T-helper 1 cell treated with Interleukin-12 subunit alpha and Interleukin-12 subunit beta and Interleukin-4 antibody, amounts not matched to agents 30 μg/mL and 1 μg/mL, for 36 hours (primary cell): ENCODE results near the gene LAYN.
A peak's percentile ranks its signal among the peaks of the same experiment; 100 is the strongest.

Source experiments
- H3K27ac Mint-ChIP-seq: one replicate; pipeline ENCODE4 v1.8.0; 2021; ENCODE audit warnings: mild to moderate bottlenecking, mixed read lengths
- H3K27me3 Mint-ChIP-seq: one replicate; pipeline ENCODE4 v1.8.0; 2021; ENCODE audit warnings: low read depth, mixed read lengths
- H3K36me3 Mint-ChIP-seq: one replicate; pipeline ENCODE4 v1.8.0; 2021; ENCODE audit warnings: low read depth, mixed read lengths
- H3K4me1 Mint-ChIP-seq: one replicate; pipeline ENCODE4 v1.8.0; 2021; ENCODE audit warnings: low read depth, mixed read lengths
- H3K4me3 Mint-ChIP-seq: one replicate; pipeline ENCODE4 v1.8.0; 2021; ENCODE audit warnings: mild to moderate bottlenecking, moderate library complexity, mixed read lengths
- H3K9me3 Mint-ChIP-seq: one replicate; pipeline ENCODE4 v1.8.0; 2021; ENCODE audit warnings: mixed read lengths

Gene LAYN

GRCh38 chr11:111585371-111585770, 44.9 kb downstream of the LAYN start:
- Mint-ChIP-seq H3K36me3 (no peaks in the 10 kb centered on the region), H3K4me1 (peaks cover 6% of the 10 kb centered on the region), H3K27ac (no peak overlapping the region), H3K4me3 (no peak overlapping the region), H3K9me3 (no peaks in the 10 kb centered on the region), H3K27me3 (peaks cover 13% of the 10 kb centered on the region)

- no peaks in the 10 kb centered on the region for H3K36me3 Mint-ChIP-seq
- H3K9me3 Mint-ChIP-seq = no peaks in the 10 kb centered on the region
- H3K4me1 Mint-ChIP-seq = peaks cover 3% of the 10 kb centered on the region
- H3K4me3 Mint-ChIP-seq = no peak overlapping the region
- H3K27ac Mint-ChIP-seq = no peak overlapping the region
- peaks cover 13% of the 10 kb centered on the region for H3K27me3 Mint-ChIP-seq
Measured at GRCh38 chr11:111586388-111586831, 45.9 kb downstream of the LAYN start.

GRCh38 chr11:111589114-111589513, 48.6 kb downstream of the LAYN start:
- Mint-ChIP-seq H3K4me3 (no peak overlapping the region), H3K36me3 (no peaks in the 10 kb centered on the region), H3K27ac (no peak overlapping the region), H3K9me3 (no peaks in the 10 kb centered on the region), H3K27me3 (peaks cover 13% of the 10 kb centered on the region), H3K4me1 (peaks cover 3% of the 10 kb centered on the region)

GRCh38 chr11:111589886-111590499, 49.5 kb downstream of the LAYN start:
- Mint-ChIP-seq H3K27me3 (peaks cover 19% of the 10 kb centered on the region), H3K9me3 (no peaks in the 10 kb centered on the region), H3K4me1 (peaks cover 3% of the 10 kb centered on the region), H3K4me3 (no peak overlapping the region), H3K27ac (no peak overlapping the region), H3K36me3 (no peaks in the 10 kb centered on the region)

GRCh38 chr11:111591187-111591960, 50.9 kb downstream of the LAYN start:
- no peak overlapping the region for H3K4me3 Mint-ChIP-seq
- no peaks in the 10 kb centered on the region for H3K9me3 Mint-ChIP-seq
- H3K27ac Mint-ChIP-seq = no peak overlapping the region
- H3K4me1 Mint-ChIP-seq = peaks cover under 1% of the 10 kb centered on the region
- no peaks in the 10 kb centered on the region for H3K36me3 Mint-ChIP-seq
- H3K27me3 Mint-ChIP-seq = peaks cover 25% of the 10 kb centered on the region

- H3K27ac Mint-ChIP-seq = no peak overlapping the region
Measured at GRCh38 chr11:111592491-111592890, 52.0 kb downstream of the LAYN start.

GRCh38 chr11:111596319-111596718, 55.8 kb downstream of the LAYN start:
- no peaks in the 10 kb centered on the region for H3K36me3 Mint-ChIP-seq
- H3K4me3 Mint-ChIP-seq = no peak overlapping the region
- H3K9me3 Mint-ChIP-seq = no peaks in the 10 kb centered on the region
- no peak overlapping the region for H3K27ac Mint-ChIP-seq
- peaks cover 20% of the 10 kb centered on the region for H3K27me3 Mint-ChIP-seq
- H3K4me1 Mint-ChIP-seq = no peaks in the 10 kb centered on the region

More at GRCh38 chr11:111592491-111592890, 52.0 kb downstream of the LAYN start:
- Mint-ChIP-seq H3K27me3 (peaks cover 25% of the 10 kb centered on the region), H3K9me3 (no peaks in the 10 kb centered on the region), H3K36me3 (no peaks in the 10 kb centered on the region), H3K4me1 (no peaks in the 10 kb centered on the region), H3K4me3 (no peak overlapping the region)

GRCh38 chr11:111598148-111598547, 57.6 kb downstream of the LAYN start:
- no peak overlapping the region for H3K27ac Mint-ChIP-seq
- no peak overlapping the region for H3K4me3 Mint-ChIP-seq
- H3K9me3 Mint-ChIP-seq = no peaks in the 10 kb centered on the region
- no peaks in the 10 kb centered on the region for H3K36me3 Mint-ChIP-seq
- peaks cover 5% of the 10 kb centered on the region for H3K4me1 Mint-ChIP-seq
- peaks cover 20% of the 10 kb centered on the region for H3K27me3 Mint-ChIP-seq

- peaks cover 20% of the 10 kb centered on the region for H3K27me3 Mint-ChIP-seq
- no peaks in the 10 kb centered on the region for H3K36me3 Mint-ChIP-seq
- H3K9me3 Mint-ChIP-seq = no peaks in the 10 kb centered on the region
- H3K27ac Mint-ChIP-seq = no peak overlapping the region
- H3K4me3 Mint-ChIP-seq = no peak overlapping the region
- peaks cover 9% of the 10 kb centered on the region for H3K4me1 Mint-ChIP-seq
Measured at GRCh38 chr11:111598559-111598958, 58.0 kb downstream of the LAYN start.

GRCh38 chr11:111601636-111601978, 61.1 kb downstream of the LAYN start:
- Mint-ChIP-seq H3K27ac (peak overlapping the region; percentile 91), H3K9me3 (no peaks in the 10 kb centered on the region), H3K27me3 (peaks cover 5% of the 10 kb centered on the region), H3K4me3 (peak overlapping the region; percentile 89), H3K4me1 (peaks cover 22% of the 10 kb centered on the region), H3K36me3 (no peaks in the 10 kb centered on the region)

GRCh38 chr11:111601979-111602864, 61.7 kb downstream of the LAYN start, which contains the start of gene SIK2:
SIK2 (plus strand) TSS chr11:111602449; CDS start chr11:111602564, 115 bp downstream.
- H3K27ac Mint-ChIP-seq = peak within 1 kb of the TSS; percentile 91
- H3K9me3 Mint-ChIP-seq = no peaks in the 10 kb centered on the region
- H3K4me1 Mint-ChIP-seq = peaks cover 22% of the 10 kb centered on the region
- peaks cover 5% of the 10 kb centered on the region for H3K27me3 Mint-ChIP-seq
- H3K36me3 Mint-ChIP-seq = no peaks in the 10 kb centered on the region
- H3K4me3 Mint-ChIP-seq = peak within 1 kb of the TSS; percentile 91

- H3K9me3 Mint-ChIP-seq = no peaks in the 10 kb centered on the region
- peak overlapping the region; percentile 91 for H3K4me3 Mint-ChIP-seq
- H3K36me3 Mint-ChIP-seq = no peaks in the 10 kb centered on the region
- peak overlapping the region; percentile 84 for H3K27ac Mint-ChIP-seq
- peaks cover under 1% of the 10 kb centered on the region for H3K27me3 Mint-ChIP-seq
- peaks cover 22% of the 10 kb centered on the region for H3K4me1 Mint-ChIP-seq
Measured at GRCh38 chr11:111602865-111603610, 62.5 kb downstream of the LAYN start.

GRCh38 chr11:111603611-111604130, 63.2 kb downstream of the LAYN start:
- peak overlapping the region; percentile 91 for H3K4me3 Mint-ChIP-seq
- H3K27me3 Mint-ChIP-seq = no peaks in the 10 kb centered on the region
- peak overlapping the region; percentile 84 for H3K27ac Mint-ChIP-seq
- H3K36me3 Mint-ChIP-seq = no peaks in the 10 kb centered on the region
- H3K4me1 Mint-ChIP-seq = peaks cover 22% of the 10 kb centered on the region
- no peaks in the 10 kb centered on the region for H3K9me3 Mint-ChIP-seq
